ENCODE data around the gene CNTN4.

The CNTN4 gene

DNA sequence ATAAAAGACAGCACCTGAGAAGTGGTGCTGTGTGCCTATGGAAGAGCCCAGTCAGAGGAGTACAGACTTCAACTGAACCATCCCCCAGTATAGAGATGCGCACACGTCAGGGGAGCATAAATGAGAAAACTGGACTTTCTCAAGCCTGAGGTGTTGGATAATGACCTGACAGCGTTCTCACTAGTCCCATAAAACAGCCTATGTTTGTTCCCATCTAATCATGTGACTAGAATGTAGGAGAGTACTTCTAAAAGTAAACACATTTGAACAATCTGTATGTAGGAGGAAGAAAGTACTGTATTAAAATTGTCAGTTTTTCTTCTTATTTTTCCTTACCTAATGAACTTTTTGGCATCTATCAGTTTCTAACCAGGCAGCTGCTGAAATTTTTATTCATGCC, 498.9 kb downstream of the CNTN4 start:
- DNase-seq (ENCODE audit: low spot score) = no peak

DNA sequence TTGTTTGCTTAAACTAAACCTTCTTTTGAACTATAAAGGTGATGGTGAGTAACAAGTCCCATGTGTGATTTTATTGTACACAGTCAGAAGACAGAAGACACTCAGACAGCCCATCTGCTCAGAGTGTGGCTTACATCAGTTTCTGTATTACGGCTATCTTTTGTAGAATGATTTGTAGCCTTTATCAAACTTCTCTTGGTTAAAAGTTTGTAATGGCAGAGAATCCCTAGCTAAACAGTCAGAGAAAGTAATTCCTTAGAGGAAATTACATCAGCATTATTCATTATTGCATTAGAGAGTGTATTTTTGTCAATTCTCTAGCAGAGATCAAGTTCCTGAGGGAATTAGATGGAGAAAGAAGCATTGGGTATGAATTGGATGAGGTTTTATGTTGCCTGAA, 500.8 kb downstream of the CNTN4 start:
- no peak for DNase-seq (ENCODE audit: low spot score)

DNA sequence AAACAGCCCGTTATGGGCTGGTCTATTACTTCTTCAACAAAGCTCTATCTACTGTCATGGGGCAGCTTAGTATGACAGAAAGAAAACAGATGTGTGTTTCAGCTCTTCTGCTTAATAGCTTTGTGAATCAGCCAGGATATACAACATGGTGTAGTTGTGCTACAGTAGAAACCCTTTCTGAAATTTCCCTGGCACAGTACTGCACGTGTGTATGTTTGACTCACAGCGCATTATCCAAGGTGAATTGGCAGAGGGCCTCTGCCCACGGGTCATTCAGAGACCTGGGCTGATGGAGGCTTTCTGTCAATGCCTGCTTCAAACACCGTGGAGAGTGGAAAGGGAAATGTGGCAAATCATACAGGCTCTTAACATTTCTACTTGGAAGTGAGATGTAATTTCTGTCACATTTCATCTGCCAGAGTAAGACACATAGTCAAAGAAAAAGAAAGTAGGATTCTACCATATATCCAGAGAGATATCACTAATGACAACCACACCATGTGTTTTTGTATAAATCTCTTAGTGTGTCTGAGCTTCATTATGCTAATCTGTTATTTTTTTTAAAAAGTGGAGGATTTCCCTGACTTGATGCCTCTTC, 505.1 kb downstream of the CNTN4 start:
- DNase-seq (ENCODE audit: low spot score) = no peak

DNA sequence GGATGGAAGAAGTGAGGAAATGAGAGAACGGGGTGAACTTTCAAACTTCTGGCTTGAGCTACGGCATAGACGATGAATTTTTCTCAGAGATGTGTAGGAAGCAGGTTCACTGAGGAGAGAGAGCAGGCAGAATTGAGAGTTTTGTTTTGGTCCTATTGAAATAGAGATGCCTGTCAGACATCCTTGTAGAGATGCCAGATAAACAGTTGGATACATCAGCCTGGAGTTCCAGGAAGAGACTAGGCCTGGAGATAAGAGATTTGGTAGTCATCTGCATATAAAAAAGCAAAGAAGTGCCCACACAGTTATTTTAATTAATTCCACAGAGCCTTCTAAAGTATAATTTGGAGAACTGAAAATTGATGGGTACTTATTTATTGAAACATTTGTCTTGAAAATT, 515.9 kb downstream of the CNTN4 start:
- DNase-seq (ENCODE audit: low spot score) = no peak

DNA sequence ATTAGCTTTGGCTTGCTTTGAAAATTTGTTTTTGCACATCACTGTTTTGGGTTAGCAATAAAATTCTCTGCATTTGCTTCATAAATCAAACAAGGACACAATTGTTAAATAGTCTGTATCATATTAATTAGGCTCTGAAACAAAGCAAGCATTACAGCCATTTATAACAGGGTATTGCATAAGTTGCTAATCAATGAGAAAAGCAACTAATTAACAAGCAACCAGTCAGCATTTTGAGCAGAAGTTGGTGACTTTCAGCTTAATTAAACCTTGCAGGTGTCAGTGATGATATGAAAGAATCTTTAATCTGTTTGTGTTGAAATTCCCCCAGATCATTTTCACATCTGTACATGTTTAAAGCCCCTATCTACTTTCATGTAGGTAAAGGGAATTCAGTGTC, 516.4 kb downstream of the CNTN4 start:
- DNase-seq (ENCODE audit: low spot score) = no peak

DNA sequence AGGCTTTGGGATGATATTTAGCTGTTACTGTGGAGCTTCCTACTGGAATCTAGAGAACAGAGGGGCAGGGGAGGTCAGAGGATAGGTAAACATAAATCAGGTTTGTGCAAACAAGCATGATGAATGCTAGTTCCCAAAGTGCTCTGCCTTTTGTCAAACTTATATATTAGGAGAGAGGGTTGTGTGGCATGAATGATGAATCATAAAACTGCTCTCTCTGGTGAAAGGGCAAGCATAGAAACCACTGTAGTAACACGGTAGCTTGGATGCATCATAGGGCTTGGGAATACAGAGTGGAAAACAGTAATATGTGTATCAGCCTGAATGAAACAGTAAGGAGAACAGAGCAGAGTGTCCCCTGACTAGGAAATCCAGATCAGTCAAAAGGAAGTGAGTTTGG, 524.8 kb downstream of the CNTN4 start:
- DNase-seq (ENCODE audit: low spot score) = no peak

DNA sequence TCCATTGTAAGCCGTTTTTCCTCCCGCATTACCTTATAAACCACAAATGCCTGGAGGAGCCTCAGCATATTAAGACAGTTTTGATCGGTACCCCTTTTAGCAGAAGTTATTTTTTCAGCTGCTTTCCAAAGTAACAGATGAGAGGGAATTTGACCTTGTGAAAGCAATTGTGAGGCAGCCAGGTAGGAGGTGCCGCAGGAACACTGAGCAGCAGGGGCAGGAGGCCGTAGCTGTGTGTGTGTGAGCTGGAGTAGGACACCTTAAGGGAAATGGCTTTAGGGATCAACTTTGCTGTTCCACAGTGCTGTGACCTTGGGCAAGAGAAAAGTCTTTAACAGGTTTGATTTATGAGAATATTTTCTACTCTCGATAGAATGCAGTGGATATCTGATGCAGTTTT, 529.5 kb downstream of the CNTN4 start:
- no peak for DNase-seq (ENCODE audit: low spot score)

DNA sequence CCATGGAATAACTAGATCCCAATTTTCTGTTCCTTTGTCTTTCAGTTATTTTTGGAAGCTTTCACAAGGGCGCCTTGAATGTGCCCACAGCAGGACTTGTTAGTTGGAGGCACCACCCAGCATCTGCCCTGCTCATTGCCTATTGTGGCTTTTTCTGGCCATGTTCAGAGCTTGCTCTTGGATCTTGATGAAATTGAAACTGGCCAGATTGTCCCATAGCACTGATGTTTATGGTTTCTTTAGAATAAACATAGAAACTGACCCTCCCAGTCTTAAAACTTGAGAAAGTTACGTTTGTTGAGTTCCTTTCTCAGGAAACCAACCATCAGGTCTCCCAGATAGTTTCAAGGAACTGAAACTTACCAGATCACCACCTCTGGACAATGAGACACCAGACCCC, 536.8 kb downstream of the CNTN4 start:
- no peak for DNase-seq (ENCODE audit: low spot score)

DNA sequence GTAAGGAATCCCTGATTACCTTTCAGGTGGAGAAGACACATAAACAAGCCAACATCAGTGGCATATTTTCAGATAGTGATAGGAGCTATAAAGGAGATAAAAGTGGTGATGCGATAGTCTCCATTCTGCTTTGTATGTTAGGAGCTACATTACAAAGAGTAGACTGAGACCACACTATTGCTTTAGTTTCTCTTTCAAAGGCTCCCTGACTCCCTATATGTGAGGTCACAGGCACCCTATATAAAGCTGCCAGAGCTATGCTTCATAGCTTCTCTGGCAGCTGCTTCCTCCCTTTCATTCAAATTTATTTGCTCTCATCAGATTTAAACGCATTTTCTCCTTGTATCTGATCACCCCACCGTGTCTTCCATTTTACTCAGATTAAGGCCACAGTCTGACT, 544.9 kb downstream of the CNTN4 start:
- no peak for DNase-seq (ENCODE audit: low spot score)

DNA sequence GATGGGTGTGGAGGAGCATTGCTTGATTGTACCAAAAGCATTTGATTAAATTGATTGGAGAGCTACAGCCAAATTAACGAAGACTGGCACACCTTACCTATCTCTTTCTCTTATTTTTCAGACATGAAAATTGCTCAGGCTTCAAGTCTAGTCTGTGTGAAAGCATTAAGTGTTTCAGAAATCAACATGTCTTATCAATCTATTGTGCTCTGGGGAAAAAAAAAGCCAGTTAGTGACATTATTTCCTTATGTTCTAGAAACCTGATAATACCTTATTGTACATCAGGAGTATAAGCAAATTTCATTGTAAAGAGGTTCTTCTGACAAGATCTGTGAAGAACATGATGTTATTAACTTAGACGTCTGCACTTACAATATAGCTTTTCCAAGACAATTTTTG, 546.3 kb downstream of the CNTN4 start:
- DNase-seq (ENCODE audit: low spot score) = no peak

DNA sequence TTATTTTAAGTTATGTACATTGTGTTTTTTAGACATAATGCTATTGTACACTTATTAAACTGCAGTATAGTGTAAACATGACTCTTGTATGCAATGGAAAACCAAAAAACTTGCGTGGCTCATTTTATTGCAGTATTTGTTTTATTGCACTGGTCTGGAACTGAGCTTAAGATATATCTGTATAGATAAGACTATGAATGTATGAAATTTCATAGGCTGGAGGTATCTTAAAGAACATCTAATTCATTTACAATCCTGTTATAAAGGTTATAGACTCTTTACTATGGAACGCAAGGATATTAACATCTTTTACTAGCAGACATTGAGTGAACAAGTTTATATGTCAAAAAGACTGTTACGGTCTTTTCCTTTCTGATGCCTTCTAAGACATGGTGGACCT, 552.1 kb downstream of the CNTN4 start:
- DNase-seq (ENCODE audit: low spot score) = no peak

DNA sequence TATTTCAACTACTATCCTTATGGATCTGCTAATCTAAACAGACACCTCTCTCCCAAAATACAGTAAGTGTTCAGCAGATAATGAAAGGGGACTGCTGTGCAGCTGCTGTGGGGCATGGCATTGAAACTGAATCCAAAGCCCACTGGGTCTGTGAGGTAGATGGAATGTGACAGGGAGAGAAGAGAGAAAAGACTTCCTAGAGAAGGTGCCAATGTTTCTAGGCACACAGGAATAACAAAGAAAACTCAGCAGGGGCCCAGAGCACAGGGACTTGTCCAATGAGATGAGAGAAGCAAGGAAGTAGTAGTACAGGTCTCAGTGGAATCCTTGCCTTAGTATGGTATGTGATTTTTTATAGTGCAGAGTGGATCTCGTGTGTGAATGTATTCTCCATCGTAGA, 553.7 kb downstream of the CNTN4 start:
- no peak for DNase-seq (ENCODE audit: low spot score)

DNA sequence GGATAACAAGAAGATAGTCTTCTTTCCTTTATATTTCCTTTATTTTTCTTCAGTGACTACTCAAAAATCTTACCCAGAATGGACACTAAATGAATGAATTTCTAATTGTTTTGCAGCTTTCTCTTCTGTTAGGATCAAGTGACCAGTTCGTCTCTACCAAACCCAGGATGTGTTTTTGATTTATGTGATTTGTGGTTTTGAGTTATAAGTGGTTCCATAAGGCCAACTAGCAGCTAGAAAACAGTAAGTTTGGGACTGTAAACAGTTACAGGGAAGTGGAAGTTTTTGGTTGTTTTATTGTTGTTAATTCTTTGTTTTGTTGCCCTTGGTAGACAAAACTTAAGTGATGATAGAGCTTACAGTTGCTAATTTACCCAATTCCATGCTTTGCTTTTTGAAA, 555.0 kb downstream of the CNTN4 start:
- no peak for DNase-seq (ENCODE audit: low spot score)

DNA sequence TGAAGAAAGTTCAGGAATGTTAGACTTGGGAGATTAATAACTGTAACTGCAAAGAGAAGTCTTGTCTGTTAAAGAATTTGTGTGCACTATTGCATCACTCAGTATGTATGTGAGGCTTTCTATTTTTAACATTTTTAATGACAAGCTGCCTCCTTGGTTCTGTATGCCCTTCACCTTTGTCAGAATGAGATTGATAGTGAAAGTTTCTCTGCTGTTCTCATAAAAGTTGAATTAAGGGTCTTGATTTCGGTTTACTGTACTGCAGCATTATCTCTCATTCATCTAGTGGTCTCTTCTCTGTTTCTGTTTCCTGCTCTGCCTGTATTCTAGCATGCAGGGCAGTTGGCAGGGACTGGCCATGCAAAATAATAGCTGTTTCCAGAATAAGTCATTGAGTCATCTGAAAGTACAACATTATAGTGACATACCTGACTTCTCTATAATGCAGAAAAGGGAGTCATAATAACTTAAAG, 556.6 kb downstream of the CNTN4 start:
- no peak for DNase-seq (ENCODE audit: low spot score)

DNA sequence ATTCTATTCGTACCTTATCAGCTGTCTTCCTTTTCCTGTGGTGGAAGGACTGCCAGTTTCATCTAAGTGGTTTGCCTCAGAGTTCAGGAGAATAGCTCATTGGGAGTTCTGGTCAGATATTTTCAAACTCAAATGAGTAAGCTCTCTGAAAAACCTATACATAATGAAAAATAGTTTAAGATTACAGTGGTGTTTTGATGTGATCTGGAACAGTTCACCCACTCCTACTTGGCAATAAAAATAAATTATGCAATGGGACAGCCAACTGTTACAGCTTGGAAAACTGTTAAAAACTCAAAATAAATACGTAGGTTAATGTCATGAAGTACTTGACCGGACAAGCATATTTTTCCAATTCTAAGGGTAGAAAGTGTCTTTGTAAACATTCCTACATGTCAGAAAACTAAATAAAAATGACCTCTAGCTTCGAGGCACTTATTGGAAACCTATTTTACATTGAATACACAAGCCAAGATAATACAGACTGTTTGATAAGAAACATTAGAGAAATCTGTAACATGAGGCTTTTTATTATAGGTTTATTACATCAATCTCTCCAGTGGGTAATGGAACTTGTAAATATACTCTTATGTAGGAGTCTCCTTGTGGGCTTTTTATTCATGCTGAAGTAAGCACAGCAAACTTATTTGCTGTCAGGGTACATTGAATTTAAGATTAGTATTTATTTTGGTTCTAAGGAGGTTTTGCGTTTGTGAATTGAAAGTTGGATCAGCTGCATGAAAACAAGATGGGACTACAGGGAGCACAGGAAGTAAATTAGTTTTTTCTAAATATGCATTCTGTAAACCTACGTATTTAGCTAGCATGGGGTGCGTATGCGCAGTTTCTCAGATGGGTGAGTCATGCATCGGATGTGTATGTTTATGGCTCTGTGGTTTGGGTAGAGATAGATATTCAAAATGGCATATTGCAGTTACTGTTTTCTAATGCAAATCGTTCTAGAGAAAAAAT, 558.4 kb downstream of the CNTN4 start:
- DNase-seq (ENCODE audit: low spot score) = no peak

DNA sequence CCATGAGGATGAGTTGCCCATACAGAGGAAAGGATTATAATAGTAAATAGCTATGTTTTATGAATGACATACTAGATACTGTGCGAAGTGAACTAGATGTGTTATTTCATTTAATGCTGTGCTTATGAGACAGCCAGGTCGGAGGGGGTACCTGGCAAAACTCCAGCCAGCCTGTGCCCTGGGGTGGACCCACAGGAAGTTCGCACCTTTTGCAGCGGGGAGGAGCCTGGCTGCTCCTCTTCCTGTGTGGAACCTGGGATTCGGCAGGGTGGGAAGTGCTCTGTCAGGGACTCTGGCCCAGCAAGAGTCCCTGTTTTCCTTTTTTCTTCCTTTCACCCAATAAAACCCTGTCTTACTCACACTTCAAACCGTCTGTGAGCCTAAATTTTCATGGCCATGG, 559.3 kb downstream of the CNTN4 start:
- DNase-seq (ENCODE audit: low spot score) = no peak

DNA sequence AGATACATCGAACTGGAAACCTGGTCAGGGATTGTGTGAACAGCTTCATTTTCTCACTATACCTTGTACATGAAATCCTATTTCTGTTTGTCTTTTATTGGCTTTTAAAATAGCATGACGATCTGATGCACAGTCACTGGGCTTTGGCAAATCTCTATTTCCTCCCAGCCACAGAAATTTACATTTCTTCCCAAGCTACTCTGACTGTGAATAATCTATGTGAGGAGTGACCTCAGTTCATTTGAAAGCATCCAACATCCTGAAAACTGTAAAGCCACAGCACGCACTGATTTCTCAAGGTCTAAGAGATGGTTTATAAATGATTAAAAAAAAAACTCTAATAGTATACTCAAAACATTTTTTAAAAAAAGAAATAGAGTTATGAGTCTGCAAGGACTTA, 561.2 kb downstream of the CNTN4 start:
- DNase-seq (ENCODE audit: low spot score) = no peak

DNA sequence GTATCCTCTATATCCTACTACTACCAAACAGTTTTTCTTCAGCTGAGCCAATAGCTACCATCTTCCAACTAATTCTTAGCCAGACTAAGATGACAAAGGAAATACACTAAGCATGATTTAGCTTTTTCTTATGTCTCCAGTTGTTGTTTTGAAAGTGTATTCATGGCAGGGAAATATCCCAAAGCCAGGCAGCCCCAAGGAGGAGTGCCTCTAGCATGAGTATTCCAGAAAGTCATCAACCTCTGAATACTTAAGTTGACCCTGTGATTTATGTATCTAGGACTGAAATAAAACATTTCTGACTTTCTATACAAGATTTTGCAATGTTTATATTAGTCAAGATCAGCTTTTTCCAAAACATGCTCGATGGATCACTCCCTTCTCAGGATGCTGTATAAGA, 562.4 kb downstream of the CNTN4 start:
- no peak for DNase-seq (ENCODE audit: low spot score)

DNA sequence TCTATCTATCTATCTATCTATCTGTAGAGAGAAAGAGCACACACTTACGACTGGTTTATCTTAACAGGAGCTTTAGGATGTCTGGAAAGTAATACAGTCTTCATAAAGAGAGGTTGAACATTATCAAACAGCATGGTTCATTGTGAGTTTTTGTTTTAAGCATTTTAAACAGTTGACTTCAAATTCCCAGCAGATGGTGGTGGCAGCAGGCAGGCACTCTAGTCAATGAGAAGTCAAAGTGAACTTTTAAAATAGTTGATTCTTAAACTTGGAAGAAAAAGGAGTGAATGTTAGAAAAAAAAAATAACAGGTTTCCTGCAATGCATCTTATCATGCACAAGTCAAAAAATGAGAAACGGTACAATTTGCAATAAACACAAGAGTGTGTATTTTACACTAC, 578.8 kb downstream of the CNTN4 start:
- no peak for DNase-seq (ENCODE audit: low spot score)

DNA sequence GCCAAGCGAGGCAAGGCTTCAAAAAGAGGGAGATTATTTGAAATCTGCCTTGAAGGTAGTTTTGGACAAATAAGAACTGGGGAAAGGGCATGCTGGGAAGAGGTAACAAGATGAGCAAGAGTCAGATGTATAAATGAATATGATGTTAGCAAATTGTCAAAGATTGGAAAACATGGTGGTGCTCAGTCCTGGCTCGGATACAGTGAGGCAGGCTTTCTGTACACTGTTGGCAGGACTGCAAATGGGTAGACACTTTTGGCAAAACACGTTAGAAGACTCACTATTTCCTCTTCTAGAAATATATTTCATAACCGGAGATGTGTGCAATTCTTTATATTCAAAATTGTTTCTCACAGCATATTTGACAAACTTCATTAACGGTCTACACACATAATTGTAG, 581.6 kb downstream of the CNTN4 start:
- no peak for DNase-seq (ENCODE audit: low spot score)

DNA sequence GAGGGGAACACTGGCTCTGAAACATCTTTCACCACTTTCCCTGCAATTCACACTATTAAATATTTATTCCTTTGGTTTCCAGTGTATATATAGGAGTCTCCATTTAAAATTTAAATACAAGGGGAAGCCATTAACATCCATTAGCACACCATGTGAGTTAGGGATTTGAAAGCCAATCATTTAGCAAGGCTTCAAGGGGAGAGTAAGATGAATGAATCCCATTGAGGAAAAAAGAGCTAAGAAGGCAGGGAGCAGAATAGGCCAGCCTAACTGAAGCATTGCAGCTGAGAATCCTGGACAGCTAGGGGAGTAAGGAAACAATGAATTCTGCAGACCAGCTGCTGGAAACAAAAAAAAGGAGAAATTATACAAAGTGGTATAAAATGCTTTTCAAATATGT, 585.4 kb downstream of the CNTN4 start:
- no peak for DNase-seq (ENCODE audit: low spot score)

DNA sequence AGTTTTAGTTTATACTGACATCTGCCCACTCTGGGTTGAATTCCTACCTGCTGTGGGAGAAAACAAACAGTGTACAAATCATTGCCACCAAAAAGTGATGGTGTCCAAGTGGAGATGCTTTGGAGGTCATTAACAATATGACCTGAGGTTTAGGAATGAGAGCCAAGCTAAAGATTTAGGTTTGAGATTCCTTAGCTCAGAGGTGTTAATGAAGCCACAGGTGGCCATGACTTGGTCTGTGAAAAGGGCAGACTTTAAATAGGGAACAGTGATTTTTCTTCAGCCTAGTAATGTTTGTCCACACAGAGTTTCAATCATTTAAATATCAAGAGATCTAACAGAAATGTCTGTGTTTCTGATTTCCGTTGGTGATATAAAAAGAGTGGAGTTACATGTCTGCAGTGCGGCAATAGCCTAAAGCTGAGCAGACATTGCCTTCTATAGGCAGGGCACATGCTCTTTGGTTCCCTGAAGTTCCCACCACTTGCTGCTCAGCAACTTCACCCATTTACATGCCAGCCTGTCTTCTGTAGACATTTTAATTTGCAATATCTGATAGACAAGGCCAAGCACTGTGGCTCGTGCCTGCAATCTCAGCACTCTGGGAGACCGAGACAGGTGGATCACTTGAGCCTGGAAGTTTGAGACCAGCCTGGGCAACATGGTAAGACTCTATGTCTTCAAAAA, 588.3 kb downstream of the CNTN4 start:
- no peak for DNase-seq (ENCODE audit: low spot score)

DNA sequence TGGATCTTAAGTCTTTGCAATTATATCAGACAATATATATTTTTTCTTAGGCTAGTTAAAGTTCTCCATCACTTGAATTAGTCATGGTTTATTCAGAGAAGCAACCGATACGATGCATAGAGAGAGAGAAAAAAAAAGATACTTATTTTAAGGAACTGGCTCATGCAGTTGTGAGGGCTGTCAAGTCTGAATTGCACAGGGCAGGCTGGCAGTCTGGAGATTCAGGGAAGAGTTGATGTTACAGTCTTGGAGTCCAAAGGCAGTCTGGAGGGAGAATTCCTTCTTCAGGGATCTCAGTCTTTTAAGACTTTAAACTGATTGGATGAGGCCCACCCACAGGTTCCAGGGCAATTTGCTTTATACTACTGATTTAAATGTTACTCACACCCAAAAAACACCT, 598.9 kb downstream of the CNTN4 start:
- no peak for DNase-seq (ENCODE audit: low spot score)
